DMS53 treated with DMSO at 0.1 percent for 48 hours (cell line): ENCODE data around the gene PLXNA3.

Experiments
- DNase-seq: peaks from one replicate; lab custom pipeline; 2025; ENCODE audit not compliant: unreplicated experiment; lab: John Stamatoyannopoulos, UW

The PLXNA3 gene

GRCh38 chrX:154526901-154527675 lies 69.0 kb downstream of the PLXNA3 start:
- DNase-seq: peak; percentile 81
